Measurements from ENCODE around the gene SPATC1L.

Gene SPATC1L

GRCh38 chr21:46156678-46157077 is 27.6 kb downstream of the SPATC1L start:
- DNase-seq (ENCODE audit: low read depth), result no peak
- no peak overlapping the region for H3K4me3 ChIP-seq (ENCODE audit: low read depth, low read length)
- TF ChIP-seq MAX (IDR thresholded peaks at IDR 0.05; ENCODE audit: low read depth, low read length), result no peak
- TF ChIP-seq POLR2A (IDR thresholded peaks at IDR 0.05; ENCODE audit: extremely low read depth, insufficient read length), result no peak
- TF ChIP-seq MYC (IDR thresholded peaks at IDR 0.05; ENCODE audit: low read depth, low read length), result no peak
- TF ChIP-seq CTCF (IDR thresholded peaks at IDR 0.05; ENCODE audit: low read depth, low read length), result no peak

GRCh38 chr21:46156378-46156645 is 27.9 kb downstream of the SPATC1L start:
- no peak overlapping the region for H3K4me3 ChIP-seq (ENCODE audit: low read depth, low read length)
- no peak for TF ChIP-seq POLR2A (IDR thresholded peaks at IDR 0.05; ENCODE audit: extremely low read depth, insufficient read length)
- TF ChIP-seq MYC (IDR thresholded peaks at IDR 0.05; ENCODE audit: low read depth, low read length), result no peak
- no peak for TF ChIP-seq CTCF (IDR thresholded peaks at IDR 0.05; ENCODE audit: low read depth, low read length)
- no peak for TF ChIP-seq MAX (IDR thresholded peaks at IDR 0.05; ENCODE audit: low read depth, low read length)
- no peak for DNase-seq (ENCODE audit: low read depth)

GRCh38 chr21:46155514-46156377 is 28.5 kb downstream of the SPATC1L start, which contains the start of gene FTCD:
Gene FTCD (minus strand): TSS chr21:46155579. CDS start chr21:46155523, 56 bp downstream.
- DNase-seq (ENCODE audit: low read depth), result no peak
- H3K4me3 ChIP-seq (ENCODE audit: low read depth, low read length), result no peak within 1 kb of the TSS
- TF ChIP-seq MAX (IDR thresholded peaks at IDR 0.05; ENCODE audit: low read depth, low read length) (no peak), POLR2A (IDR thresholded peaks at IDR 0.05; ENCODE audit: extremely low read depth, insufficient read length) (no peak), MYC (IDR thresholded peaks at IDR 0.05; ENCODE audit: low read depth, low read length) (no peak), CTCF (IDR thresholded peaks at IDR 0.05; ENCODE audit: low read depth, low read length) (no peak)

- no peak for DNase-seq (ENCODE audit: low read depth)
- no peak overlapping the region for H3K4me3 ChIP-seq (ENCODE audit: low read depth, low read length)
- TF ChIP-seq MAX (IDR thresholded peaks at IDR 0.05; ENCODE audit: low read depth, low read length), result no peak
- TF ChIP-seq POLR2A (IDR thresholded peaks at IDR 0.05; ENCODE audit: extremely low read depth, insufficient read length), result no peak
- no peak for TF ChIP-seq MYC (IDR thresholded peaks at IDR 0.05; ENCODE audit: low read depth, low read length)
- TF ChIP-seq CTCF (IDR thresholded peaks at IDR 0.05; ENCODE audit: low read depth, low read length), result no peak
These were observed 29.2 kb downstream of the SPATC1L start for GRCh38 chr21:46154955-46155513.

- TF ChIP-seq MYC (IDR thresholded peaks at IDR 0.05; ENCODE audit: low read depth, low read length) (no peak), POLR2A (IDR thresholded peaks at IDR 0.05; ENCODE audit: extremely low read depth, insufficient read length) (no peak), CTCF (IDR thresholded peaks at IDR 0.05; ENCODE audit: low read depth, low read length) (no peak), MAX (IDR thresholded peaks at IDR 0.05; ENCODE audit: low read depth, low read length) (no peak)
- no peak for DNase-seq (ENCODE audit: low read depth)
- H3K4me3 ChIP-seq (ENCODE audit: low read depth, low read length), result no peak overlapping the region
These were observed 29.9 kb downstream of the SPATC1L start for GRCh38 chr21:46154155-46154954.

Data from NB4 (cell line).